Testis (tissue), 3 donors: Measurements from ENCODE around the gene RASA3. TPM values are rescaled to one million over a fixed set of nuclear protein-coding genes. Genes with fewer than 3 reads are reported as not detected.
"Not testable (repeated sequence)": the region's sequence is repeated elsewhere in the genome, so short reads cannot be mapped to it uniquely, and the experiment has no call there.

Source experiments
- DNase-seq: peaks from one replicate; pipeline ENCODE4 v3.0.0-alpha.2; 2019
- H3K27ac ChIP-seq, 2 donors: fragments of 200-600 bp; sonication (generic); one replicate each; pipeline ENCODE4 v1.5.1; 2019
- H3K27me3 ChIP-seq: fragments of 200-600 bp; sonication (generic); one replicate; pipeline ENCODE4 v1.5.1; 2019
- H3K36me3 ChIP-seq: fragments of 200-600 bp; sonication (generic); one replicate; pipeline ENCODE4 v1.5.1; 2017; ENCODE audit warnings: low read depth; ENCODE audit errors: missing control alignments
- H3K4me1 ChIP-seq: fragments of 200-600 bp; sonication (generic); one replicate; pipeline ENCODE4 v1.5.1; 2019
- H3K4me3 ChIP-seq, 2 donors: fragments of 200-600 bp; sonication (generic); one replicate each; pipeline ENCODE4 v1.5.1; 2017 to 2019
- H3K9me3 ChIP-seq: fragments of 200-600 bp; sonication (generic); one replicate; pipeline ENCODE4 v1.5.1; 2017
- CTCF ChIP-seq, 3 experiments: fragments of 450-650 bp in 2 of 3; fragments of 200-600 bp in 1 of 3; sonication (generic) in 1 of 3; IDR thresholded peaks; one replicate each; pipeline ENCODE4 v1.5.1; 2016 to 2019; ENCODE audit warnings: antibody characterized with exemption in 3 of 3, mild to moderate bottlenecking in 2 of 3, moderate library complexity in 1 of 3
- POLR2A ChIP-seq: fragments of 450-650 bp; IDR thresholded peaks from one replicate; pipeline ENCODE4 v1.6.1; 2017; ENCODE audit warnings: antibody characterized with exemption, mild to moderate bottlenecking, moderate library complexity
- WGBS, 2 donors: methylation state at CpG; one replicate each; pipeline ENCODE4 v1.1.5; 2018; 5-methylcytosine and 5-hydroxymethylcytosine counted together
- intact Hi-C: fragments of 100-400 bp; cut with DNase I; formaldehyde crosslinking; loops from one replicate; pipeline ENCODE4 v1.15.1; 2023; ENCODE audit warnings: low total_unique reads
- polyA plus RNA-seq: library from polyadenylated mRNA; stranded (reverse); fragments of 350-450 nt; fragmentation: Illumina TruSeq; extraction: RNeasy Lipid Tissue Mini Kit (QIAGEN cat#74804); gene quantifications from one replicate; pipeline ENCODE4 v1.2.3, GENCODE V29; 2014; ENCODE audit warnings: low read depth, low replicate concordance; ENCODE audit not compliant: insufficient read depth
- total RNA-seq, 2 donors: library from RNA; depleted of rRNA; stranded (reverse); fragments of >200 nt; gene quantifications; one replicate each; pipeline ENCODE4 v1.2.3, GENCODE V29; 2016

The RASA3 gene
- total and polyA plus RNA-seq, 3 donors from 2014 or later, result 13.2 to 21.6 (median 16.4) TPM

GRCh38 chr13:114021464-114022308 is 110.7 kb downstream of the RASA3 start:
- no peaks in the 10 kb centered on the region for H3K27me3 ChIP-seq
- H3K4me3 ChIP-seq, result no peak overlapping the region
- 85% methylated on average over 6 to 25 of the region's 25 CpGs for WGBS, 2 donors
- H3K36me3 ChIP-seq, result no peaks in the 10 kb centered on the region
- no peak for DNase-seq
- intact Hi-C loops, result no loop called here
- TF ChIP-seq CTCF (IDR thresholded peaks at IDR 0.05), result no peak
- TF ChIP-seq POLR2A, result no peak
- no peak overlapping the region for H3K27ac ChIP-seq
- H3K9me3 ChIP-seq, result no peaks in the 10 kb centered on the region
- H3K4me1 ChIP-seq, result peaks cover 9% of the 10 kb centered on the region

GRCh38 chr13:114020750-114021463 is 111.5 kb downstream of the RASA3 start:
- H3K27me3 ChIP-seq, result no peaks in the 10 kb centered on the region
- TF ChIP-seq POLR2A, result no peak
- no peak for TF ChIP-seq CTCF (IDR thresholded peaks at IDR 0.05)
- no peak overlapping the region for H3K27ac ChIP-seq
- H3K36me3 ChIP-seq, result no peaks in the 10 kb centered on the region
- H3K4me1 ChIP-seq, result peaks cover 6% of the 10 kb centered on the region
- H3K4me3 ChIP-seq, result no peak overlapping the region
- intact Hi-C loops, result no loop called here
- no peaks in the 10 kb centered on the region for H3K9me3 ChIP-seq
- WGBS, 2 donors, result 92 to 97% methylated on average over 16 to 32 of the region's 32 CpGs
- DNase-seq, result no peak

GRCh38 chr13:114020134-114020533 is 112.3 kb downstream of the RASA3 start:
- H3K9me3 ChIP-seq, H3K4me3 ChIP-seq, H3K4me1 ChIP-seq, H3K27me3 ChIP-seq, H3K27ac ChIP-seq, intact Hi-C loops, DNase-seq, H3K36me3 ChIP-seq: not testable (repeated sequence)
- 93 to 100% methylated on average over 6 to 9 of the region's 14 CpGs for WGBS, 2 donors

- intact Hi-C loops, result no loop called here
Observed at GRCh38 chr13:114019367-114019766, 113.1 kb downstream of the RASA3 start.

More at GRCh38 chr13:114019367-114019766, 113.1 kb downstream of the RASA3 start:
- 73 to 77% methylated on average over 5 to 13 of the region's 13 CpGs for WGBS, 2 donors
- peak; percentile 63 for DNase-seq
- no peak overlapping the region for H3K4me3 ChIP-seq
- no peaks in the 10 kb centered on the region for H3K36me3 ChIP-seq
- H3K9me3 ChIP-seq, result no peaks in the 10 kb centered on the region
- H3K4me1 ChIP-seq, result no peaks in the 10 kb centered on the region
- no peaks in the 10 kb centered on the region for H3K27me3 ChIP-seq
- H3K27ac ChIP-seq, result no peak overlapping the region
- TF ChIP-seq CTCF (IDR thresholded peaks at IDR 0.05), result no peak
- no peak for TF ChIP-seq POLR2A
